ENCODE results near the gene LDLRAP1.

The LDLRAP1 gene

GRCh38 chr1:25537153-25537831 is 6.1 kb upstream of the LDLRAP1 start:
- no peak for DNase-seq (ENCODE audit: low read depth in 1 of 2, low spot score in 1 of 2)
- H3K27me3 ChIP-seq (ENCODE audit: insufficient read depth, poor library complexity, severe bottlenecking): no peaks in the 10 kb centered on the region
- TF ChIP-seq POLR2AphosphoS5 (IDR thresholded peaks at IDR 0.05; ENCODE audit: low read depth) (no peak), REST (IDR thresholded peaks at IDR 0.05; ENCODE audit: insufficient replicate concordance, low read depth) (no peak), GABPA (IDR thresholded peaks at IDR 0.05; ENCODE audit: low read depth) (no peak), SPI1 (IDR thresholded peaks at IDR 0.05; ENCODE audit: borderline replicate concordance, low read depth) (peak; percentile 10; the same call in 1 of the 2 replicates), CTCF (IDR thresholded peaks at IDR 0.05; ENCODE audit: insufficient read depth, low read length) (no peak)

GRCh38 chr1:25538191-25538767 is 5.1 kb upstream of the LDLRAP1 start:
- Histone ChIP-seq H3K4me3 (replicated peaks; ENCODE audit: insufficient read depth, low read length) (no peak overlapping the region), H3K27me3 (ENCODE audit: insufficient read depth, poor library complexity, severe bottlenecking) (no peaks in the 10 kb centered on the region), H3K27ac (replicated peaks) (no peak overlapping the region)
- TF ChIP-seq REST (IDR thresholded peaks at IDR 0.05; ENCODE audit: insufficient replicate concordance, low read depth) (no peak), CTCF (IDR thresholded peaks at IDR 0.05; ENCODE audit: insufficient read depth, low read length) (no peak), SPI1 (IDR thresholded peaks at IDR 0.05; ENCODE audit: borderline replicate concordance, low read depth) (no peak), POLR2AphosphoS5 (IDR thresholded peaks at IDR 0.05; ENCODE audit: low read depth) (no peak), GABPA (IDR thresholded peaks at IDR 0.05; ENCODE audit: low read depth) (no peak)
- DNase-seq (ENCODE audit: low read depth in 1 of 2, low spot score in 1 of 2): no peak

More at GRCh38 chr1:25537153-25537831, 6.1 kb upstream of the LDLRAP1 start:
- no peak overlapping the region for H3K4me3 ChIP-seq (replicated peaks; ENCODE audit: insufficient read depth, low read length)
- H3K27ac ChIP-seq (replicated peaks): no peak overlapping the region

- Histone ChIP-seq H3K27me3 (ENCODE audit: insufficient read depth, poor library complexity, severe bottlenecking) (no peaks in the 10 kb centered on the region), H3K27ac (replicated peaks) (no peak overlapping the region), H3K4me3 (replicated peaks; ENCODE audit: insufficient read depth, low read length) (no peak overlapping the region)
- DNase-seq (ENCODE audit: low read depth in 1 of 2, low spot score in 1 of 2): no peak
- TF ChIP-seq REST (IDR thresholded peaks at IDR 0.05; ENCODE audit: insufficient replicate concordance, low read depth) (no peak), SPI1 (IDR thresholded peaks at IDR 0.05; ENCODE audit: borderline replicate concordance, low read depth) (no peak), POLR2AphosphoS5 (IDR thresholded peaks at IDR 0.05; ENCODE audit: low read depth) (no peak), CTCF (IDR thresholded peaks at IDR 0.05; ENCODE audit: insufficient read depth, low read length) (no peak), GABPA (IDR thresholded peaks at IDR 0.05; ENCODE audit: low read depth) (no peak)
Observed at GRCh38 chr1:25540750-25541342, 2.6 kb upstream of the LDLRAP1 start.

Measured in HL-60 (cell line).